ENCODE measurements around the gene MAPK8IP1.

DNA sequence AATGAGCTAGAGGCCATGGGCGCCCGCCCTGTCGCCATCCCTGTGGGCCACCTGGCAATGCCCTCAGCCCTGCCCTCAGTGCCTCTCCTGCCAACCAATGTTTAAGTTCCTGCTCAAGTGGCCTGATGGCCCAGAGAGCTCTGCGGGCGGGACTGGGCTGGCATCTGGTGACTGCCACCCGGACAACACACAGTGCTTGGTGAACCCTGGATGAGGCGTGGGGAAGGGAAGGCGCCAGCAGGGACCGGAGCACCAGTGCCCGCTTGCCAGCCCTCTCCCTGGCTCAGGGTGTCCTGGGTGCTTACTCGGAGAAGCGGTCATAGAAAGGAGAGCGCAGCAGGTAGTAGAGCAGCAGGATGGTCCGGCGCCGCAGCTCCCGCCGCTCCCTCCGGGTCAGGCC, 28.1 kb downstream of the MAPK8IP1 start:
- TF ChIP-seq, protein P1, sequence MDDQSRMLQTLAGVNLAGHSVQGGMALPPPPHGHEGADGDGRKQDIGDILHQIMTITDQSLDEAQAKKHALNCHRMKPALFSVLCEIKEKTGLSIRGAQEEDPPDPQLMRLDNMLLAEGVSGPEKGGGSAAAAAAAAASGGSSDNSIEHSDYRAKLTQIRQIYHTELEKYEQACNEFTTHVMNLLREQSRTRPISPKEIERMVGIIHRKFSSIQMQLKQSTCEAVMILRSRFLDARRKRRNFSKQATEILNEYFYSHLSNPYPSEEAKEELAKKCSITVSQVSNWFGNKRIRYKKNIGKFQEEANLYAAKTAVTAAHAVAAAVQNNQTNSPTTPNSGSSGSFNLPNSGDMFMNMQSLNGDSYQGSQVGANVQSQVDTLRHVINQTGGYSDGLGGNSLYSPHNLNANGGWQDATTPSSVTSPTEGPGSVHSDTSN (IDR thresholded peaks at IDR 0.05) = no peak
- TF ChIP-seq, protein P2, sequence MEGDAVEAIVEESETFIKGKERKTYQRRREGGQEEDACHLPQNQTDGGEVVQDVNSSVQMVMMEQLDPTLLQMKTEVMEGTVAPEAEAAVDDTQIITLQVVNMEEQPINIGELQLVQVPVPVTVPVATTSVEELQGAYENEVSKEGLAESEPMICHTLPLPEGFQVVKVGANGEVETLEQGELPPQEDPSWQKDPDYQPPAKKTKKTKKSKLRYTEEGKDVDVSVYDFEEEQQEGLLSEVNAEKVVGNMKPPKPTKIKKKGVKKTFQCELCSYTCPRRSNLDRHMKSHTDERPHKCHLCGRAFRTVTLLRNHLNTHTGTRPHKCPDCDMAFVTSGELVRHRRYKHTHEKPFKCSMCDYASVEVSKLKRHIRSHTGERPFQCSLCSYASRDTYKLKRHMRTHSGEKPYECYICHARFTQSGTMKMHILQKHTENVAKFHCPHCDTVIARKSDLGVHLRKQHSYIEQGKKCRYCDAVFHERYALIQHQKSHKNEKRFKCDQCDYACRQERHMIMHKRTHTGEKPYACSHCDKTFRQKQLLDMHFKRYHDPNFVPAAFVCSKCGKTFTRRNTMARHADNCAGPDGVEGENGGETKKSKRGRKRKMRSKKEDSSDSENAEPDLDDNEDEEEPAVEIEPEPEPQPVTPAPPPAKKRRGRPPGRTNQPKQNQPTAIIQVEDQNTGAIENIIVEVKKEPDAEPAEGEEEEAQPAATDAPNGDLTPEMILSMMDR (IDR thresholded peaks at IDR 0.05) = no peak
- TF ChIP-seq BHLHE40 (IDR thresholded peaks at IDR 0.05; ENCODE audit: low read depth, low read length) (no peak), CHD4 (IDR thresholded peaks at IDR 0.05; ENCODE audit: borderline replicate concordance) (no peak), ESRRA (IDR thresholded peaks at IDR 0.05; ENCODE audit: borderline replicate concordance, low read length) (no peak), POLR2A (IDR thresholded peaks at IDR 0.05; ENCODE audit: low read length) (no peak)
- TF ChIP-seq, protein P3, sequence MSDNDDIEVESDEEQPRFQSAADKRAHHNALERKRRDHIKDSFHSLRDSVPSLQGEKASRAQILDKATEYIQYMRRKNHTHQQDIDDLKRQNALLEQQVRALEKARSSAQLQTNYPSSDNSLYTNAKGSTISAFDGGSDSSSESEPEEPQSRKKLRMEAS (IDR thresholded peaks at IDR 0.05) = no peak
- TF ChIP-seq, protein P4, sequence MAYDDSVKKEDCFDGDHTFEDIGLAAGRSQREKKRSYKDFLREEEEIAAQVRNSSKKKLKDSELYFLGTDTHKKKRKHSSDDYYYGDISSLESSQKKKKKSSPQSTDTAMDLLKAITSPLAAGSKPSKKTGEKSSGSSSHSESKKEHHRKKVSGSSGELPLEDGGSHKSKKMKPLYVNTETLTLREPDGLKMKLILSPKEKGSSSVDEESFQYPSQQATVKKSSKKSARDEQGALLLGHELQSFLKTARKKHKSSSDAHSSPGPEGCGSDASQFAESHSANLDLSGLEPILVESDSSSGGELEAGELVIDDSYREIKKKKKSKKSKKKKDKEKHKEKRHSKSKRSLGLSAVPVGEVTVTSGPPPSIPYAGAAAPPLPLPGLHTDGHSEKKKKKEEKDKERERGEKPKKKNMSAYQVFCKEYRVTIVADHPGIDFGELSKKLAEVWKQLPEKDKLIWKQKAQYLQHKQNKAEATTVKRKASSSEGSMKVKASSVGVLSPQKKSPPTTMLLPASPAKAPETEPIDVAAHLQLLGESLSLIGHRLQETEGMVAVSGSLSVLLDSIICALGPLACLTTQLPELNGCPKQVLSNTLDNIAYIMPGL (CRISPR knock-in tag; IDR thresholded peaks at IDR 0.05; ENCODE audit: borderline replicate concordance) = no peak

All from A549 (cell line).